HAP-1 (cell line): ENCODE data around the gene FSIP1.

ENCODE experiments used
- DNase-seq, 2 experiments: peaks; one replicate each; pipeline ENCODE4 v3.0.0-alpha.2; 2016 to 2020; ENCODE audit warnings: low spot score in 2 of 2
- H3K27me3 ChIP-seq: fragments of 250-450 bp; sonication (Bioruptor Pico); 2 replicates; pipeline ENCODE4 v1.5.1; 2020; ENCODE audit warnings: low read depth, mild to moderate bottlenecking, moderate library complexity
- H3K36me3 ChIP-seq: fragments of 250-450 bp; sonication (Bioruptor Pico); replicated peaks from 2 replicates; pipeline ENCODE4 v1.5.1; 2020; ENCODE audit warnings: mild to moderate bottlenecking
- H3K4me1 ChIP-seq: fragments of 250-450 bp; sonication (Bioruptor Pico); 2 replicates; pipeline ENCODE4 v1.5.1; 2020; ENCODE audit warnings: mild to moderate bottlenecking
- H3K4me3 ChIP-seq: fragments of 250-450 bp; sonication (Bioruptor Pico); 2 replicates; pipeline ENCODE4 v1.5.1; 2020; ENCODE audit warnings: mild to moderate bottlenecking, moderate library complexity
- H3K9me3 ChIP-seq: fragments of 250-450 bp; sonication (Bioruptor Pico); 2 replicates; pipeline ENCODE4 v1.5.1; 2020; ENCODE audit warnings: mild to moderate bottlenecking, moderate library complexity
- in situ Hi-C: fragments of 300-500 bp; cut with MboI; formaldehyde crosslinking; loops from 3 replicates; pipeline ENCODE4 v1.14.3; 2020; ENCODE audit warnings: low sequenced_read_pairs, inconsistent platforms, mixed read lengths

The FSIP1 gene

DNA sequence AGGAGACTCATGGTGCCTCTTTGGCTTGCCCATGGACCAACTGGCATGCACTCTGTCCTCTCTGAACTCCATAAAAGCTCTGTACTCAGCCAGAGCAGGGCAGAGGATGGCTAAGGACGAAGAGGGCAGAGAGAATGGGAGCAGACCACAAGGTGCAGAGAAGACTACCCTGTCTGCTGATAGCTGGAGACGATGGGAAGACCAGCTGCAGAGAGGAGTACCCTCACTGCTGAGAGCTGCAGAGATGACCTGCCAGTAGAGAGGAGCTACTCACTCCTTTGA is 136.7 kb downstream of the FSIP1 start:
- Histone ChIP-seq H3K4me1 (peaks cover 13% of the 10 kb centered on the region), H3K27me3 (no peaks in the 10 kb centered on the region), H3K36me3 (no peaks in the 10 kb centered on the region), H3K4me3 (no peak overlapping the region), H3K9me3 (no peaks in the 10 kb centered on the region)
- no peak for DNase-seq
- in situ Hi-C loops, result no loop called here

DNA sequence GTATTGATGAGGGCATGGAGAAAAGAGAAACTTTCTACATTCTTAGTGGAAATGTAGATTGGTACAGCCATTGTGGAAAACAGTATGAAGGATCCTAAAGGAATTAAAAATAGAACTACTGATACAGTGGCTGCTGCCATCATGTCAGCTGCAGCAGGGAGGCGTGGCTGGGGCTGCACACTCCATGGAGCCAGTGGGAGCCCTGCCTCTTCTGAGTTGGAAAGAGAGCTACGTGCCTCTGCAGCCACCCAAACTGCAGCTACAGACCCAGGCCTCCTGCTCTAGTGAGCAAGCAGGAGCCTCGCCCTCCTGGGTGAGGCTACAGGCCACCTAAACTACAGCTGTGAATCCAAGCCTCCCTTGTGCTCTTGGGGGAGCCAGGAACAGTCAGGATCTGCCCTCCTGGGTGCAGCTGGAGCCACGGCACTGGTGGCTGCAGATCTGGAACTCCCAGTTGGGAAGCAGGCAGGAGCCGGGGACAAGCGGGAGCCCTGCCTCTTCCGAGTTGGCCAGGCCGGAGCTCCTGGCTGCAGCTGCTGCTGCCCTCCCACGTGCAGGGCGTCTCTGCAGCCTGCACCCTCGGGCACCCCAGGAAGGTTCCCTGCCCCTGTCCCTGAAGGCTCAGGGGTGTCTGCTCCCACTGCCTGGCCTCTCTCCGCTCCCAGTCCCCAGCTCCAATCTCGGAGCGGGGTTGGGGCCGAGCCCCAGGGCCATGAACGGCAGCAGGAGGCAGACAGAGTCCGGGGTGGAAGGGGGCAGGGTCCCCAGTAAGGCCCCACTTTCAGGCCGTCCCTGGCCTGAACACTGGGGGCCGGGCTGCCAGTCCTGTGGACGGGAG is 137.3 kb downstream of the FSIP1 start:
- H3K4me1 ChIP-seq, result peaks cover 13% of the 10 kb centered on the region
- DNase-seq, result no peak

DNA sequence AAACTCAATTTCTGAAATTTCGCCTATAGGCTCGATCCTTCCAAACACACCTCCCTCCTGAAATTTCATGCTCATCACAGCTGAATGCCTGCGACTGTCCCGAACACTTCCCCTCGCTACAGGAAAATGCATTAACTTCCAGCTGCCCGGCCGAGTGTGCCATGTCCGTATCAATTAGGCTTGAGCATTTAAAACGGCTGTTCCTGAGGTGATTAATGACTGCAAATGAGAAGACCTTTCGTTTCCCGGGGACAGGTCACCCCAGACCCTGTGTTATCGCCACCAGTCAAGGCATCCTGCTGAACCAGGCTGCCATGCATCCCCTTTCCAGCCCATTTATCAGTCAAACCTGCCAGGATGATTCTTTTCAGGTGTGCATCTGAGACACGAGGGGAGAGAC is 138.5 kb downstream of the FSIP1 start:
- in situ Hi-C loops, result no loop called here
- H3K36me3 ChIP-seq, result no peaks in the 10 kb centered on the region
- H3K4me1 ChIP-seq, result peaks cover 13% of the 10 kb centered on the region
- no peaks in the 10 kb centered on the region for H3K27me3 ChIP-seq
- H3K4me3 ChIP-seq, result no peak overlapping the region
- no peaks in the 10 kb centered on the region for H3K9me3 ChIP-seq
- no peak for DNase-seq

More for the DNA sequence above, 137.3 kb downstream of the FSIP1 start:
- no peaks in the 10 kb centered on the region for H3K27me3 ChIP-seq
- no peaks in the 10 kb centered on the region for H3K9me3 ChIP-seq
- in situ Hi-C loops, result no loop called here
- H3K36me3 ChIP-seq, result no peaks in the 10 kb centered on the region
- H3K4me3 ChIP-seq, result no peak overlapping the region

DNA sequence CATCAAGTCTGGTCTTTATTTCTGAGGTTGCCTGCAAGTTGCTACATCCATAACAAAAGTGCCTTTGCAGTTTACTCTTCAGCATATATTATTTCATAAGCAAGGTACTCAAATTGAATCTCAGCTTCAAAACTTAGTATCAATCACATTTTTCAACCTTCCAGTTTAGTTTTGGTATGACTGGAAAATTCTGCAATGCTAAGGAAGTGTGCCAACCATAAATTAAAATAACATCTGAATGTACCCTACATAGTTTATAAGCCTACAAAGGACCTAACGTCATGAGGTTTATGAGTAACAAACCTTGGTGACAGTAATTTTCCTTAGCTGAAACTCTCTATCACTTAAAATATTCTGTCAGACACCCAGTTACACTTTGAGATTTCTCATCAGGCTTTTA is 138.9 kb downstream of the FSIP1 start:
- Histone ChIP-seq H3K4me1 (peaks cover 13% of the 10 kb centered on the region), H3K4me3 (no peak overlapping the region), H3K36me3 (no peaks in the 10 kb centered on the region), H3K27me3 (no peaks in the 10 kb centered on the region), H3K9me3 (no peaks in the 10 kb centered on the region)
- DNase-seq, result no peak
- in situ Hi-C loops, result no loop called here

DNA sequence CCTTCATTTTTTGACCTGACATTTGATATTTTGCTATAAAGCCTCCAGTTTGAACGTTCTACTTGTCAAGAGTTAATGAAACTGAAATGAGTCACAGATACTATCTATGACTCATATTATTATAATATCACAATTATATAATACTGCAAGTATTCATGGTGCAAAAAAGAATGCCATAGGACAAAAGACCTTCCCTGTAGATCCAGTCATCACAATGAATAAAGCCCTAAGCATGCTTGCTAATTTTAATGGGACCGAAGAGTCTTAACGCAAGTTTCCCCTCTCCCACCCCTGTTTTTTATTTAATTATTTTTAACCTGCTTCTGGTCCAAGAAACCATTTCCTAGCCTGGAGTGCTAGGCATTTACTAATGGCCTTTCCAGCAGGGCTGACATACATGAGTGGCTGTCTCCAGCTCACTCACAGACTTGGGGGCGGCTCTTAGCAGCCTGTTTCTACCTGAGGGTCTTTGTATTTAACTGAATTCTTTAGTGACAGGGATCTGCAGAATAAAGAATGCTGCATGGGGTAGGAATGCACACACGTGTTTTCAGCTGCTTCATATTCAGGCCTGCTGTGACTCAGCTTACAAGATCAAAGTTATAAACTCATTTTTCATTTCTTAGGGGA is 140.5 kb downstream of the FSIP1 start:
- Histone ChIP-seq H3K4me3 (no peak overlapping the region), H3K27me3 (no peaks in the 10 kb centered on the region), H3K9me3 (no peaks in the 10 kb centered on the region), H3K4me1 (peaks cover 13% of the 10 kb centered on the region), H3K36me3 (no peaks in the 10 kb centered on the region)
- in situ Hi-C loops, result no loop called here
- no peak for DNase-seq

DNA sequence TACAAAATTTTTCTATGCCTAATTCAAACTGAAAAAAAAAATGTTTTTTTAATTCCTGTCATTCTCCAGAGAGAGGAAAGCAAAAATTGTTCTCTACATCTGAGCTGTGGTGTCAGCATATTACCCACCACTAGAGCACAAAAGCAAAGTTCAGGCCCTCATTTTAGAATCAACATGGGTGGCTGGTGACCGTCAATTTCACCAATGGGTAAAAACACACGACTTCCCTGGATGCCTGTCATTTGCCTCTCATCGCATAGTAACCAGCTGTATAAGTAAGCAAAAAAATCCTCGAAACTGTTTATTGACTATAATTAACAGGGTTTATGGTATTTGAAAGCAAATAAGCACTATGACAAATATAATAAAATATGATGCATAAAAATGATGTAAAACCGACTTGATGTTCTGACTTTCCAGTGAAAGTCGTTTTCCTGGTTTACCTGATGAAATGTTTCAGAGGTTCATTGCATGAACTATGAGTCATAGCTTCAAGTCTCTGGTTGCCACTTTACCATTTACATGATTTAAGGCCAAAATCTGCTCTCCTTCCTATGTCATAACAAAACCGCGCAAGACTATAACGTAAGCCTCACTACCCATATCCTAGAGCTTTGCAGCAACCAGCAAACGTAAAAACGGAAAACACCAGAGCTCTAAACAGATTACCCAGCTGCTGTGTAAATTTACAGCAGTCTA is 141.3 kb downstream of the FSIP1 start:
- no peaks in the 10 kb centered on the region for H3K27me3 ChIP-seq
- H3K36me3 ChIP-seq, result no peaks in the 10 kb centered on the region
- DNase-seq, result no peak
- H3K4me1 ChIP-seq, result peaks cover 13% of the 10 kb centered on the region
- H3K9me3 ChIP-seq, result no peaks in the 10 kb centered on the region
- no peak overlapping the region for H3K4me3 ChIP-seq
- in situ Hi-C loops, result no loop called here

DNA sequence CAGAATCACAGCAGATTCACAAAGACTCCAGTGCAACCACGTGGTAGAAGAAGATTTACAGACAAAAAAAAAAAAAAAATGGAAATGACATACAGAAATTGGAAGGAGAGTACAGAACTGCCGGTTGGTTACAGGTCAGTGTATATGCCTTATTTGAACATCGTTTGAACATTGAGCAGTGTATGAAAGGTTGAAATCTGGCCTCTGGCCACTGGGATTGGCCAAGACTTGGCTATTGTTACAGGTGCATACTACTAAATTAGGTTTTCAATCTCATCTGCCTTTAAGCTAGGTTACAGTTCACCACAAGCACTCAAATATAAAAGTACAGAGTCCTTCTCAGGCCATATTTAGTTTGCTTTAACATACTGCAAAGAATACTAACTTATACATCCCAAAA is 142.0 kb downstream of the FSIP1 start:
- Histone ChIP-seq H3K4me1 (peaks cover 13% of the 10 kb centered on the region), H3K4me3 (no peak overlapping the region), H3K36me3 (no peaks in the 10 kb centered on the region), H3K9me3 (no peaks in the 10 kb centered on the region), H3K27me3 (no peaks in the 10 kb centered on the region)
- DNase-seq, result no peak
- in situ Hi-C loops, result no loop called here

DNA sequence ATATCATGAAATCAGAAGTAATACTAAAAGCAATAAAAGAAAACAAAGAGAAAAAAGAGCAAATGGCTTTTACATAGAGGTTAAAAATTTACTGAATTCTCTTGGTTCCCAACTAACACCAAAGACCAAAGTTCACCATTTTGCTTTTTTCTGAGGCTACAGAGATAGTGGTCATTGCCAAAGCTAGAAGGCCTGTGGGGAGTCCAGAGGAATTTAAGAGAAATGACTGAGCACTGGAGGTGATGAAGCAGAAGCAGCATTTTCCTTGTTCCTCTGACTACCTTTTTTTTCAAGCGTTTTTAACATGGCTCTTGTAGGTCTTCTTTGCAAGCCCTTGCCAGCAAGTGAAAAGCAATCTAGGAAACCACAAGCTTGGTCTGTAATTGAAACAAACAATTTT is 143.6 kb downstream of the FSIP1 start:
- Histone ChIP-seq H3K36me3 (no peaks in the 10 kb centered on the region), H3K27me3 (no peaks in the 10 kb centered on the region), H3K4me1 (peaks cover 13% of the 10 kb centered on the region), H3K4me3 (no peak overlapping the region), H3K9me3 (no peaks in the 10 kb centered on the region)
- no peak for DNase-seq
- in situ Hi-C loops, result no loop called here

DNA sequence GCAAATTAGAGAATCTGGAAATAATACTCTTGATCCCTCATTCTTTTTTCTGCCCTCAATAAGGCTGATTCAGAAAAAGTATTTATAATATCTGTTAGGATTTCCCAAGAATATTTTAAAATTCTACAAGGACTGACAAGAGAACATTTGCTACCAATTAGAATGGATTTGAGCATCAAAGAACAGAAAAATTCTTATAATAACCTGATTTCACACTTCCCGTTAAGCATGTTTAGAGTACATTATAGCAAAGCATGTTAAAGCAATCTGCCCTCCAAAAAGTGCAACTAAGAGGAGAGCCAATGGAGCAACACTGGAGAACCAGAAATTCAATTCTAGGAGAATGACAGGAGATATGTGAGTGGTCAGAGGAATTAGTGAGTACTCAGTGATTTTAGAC is 144.6 kb downstream of the FSIP1 start:
- no peaks in the 10 kb centered on the region for H3K36me3 ChIP-seq
- in situ Hi-C loops, result no loop called here
- no peak overlapping the region for H3K4me3 ChIP-seq
- no peak for DNase-seq
- H3K9me3 ChIP-seq, result no peaks in the 10 kb centered on the region
- H3K4me1 ChIP-seq, result peaks cover 13% of the 10 kb centered on the region
- H3K27me3 ChIP-seq, result no peaks in the 10 kb centered on the region

DNA sequence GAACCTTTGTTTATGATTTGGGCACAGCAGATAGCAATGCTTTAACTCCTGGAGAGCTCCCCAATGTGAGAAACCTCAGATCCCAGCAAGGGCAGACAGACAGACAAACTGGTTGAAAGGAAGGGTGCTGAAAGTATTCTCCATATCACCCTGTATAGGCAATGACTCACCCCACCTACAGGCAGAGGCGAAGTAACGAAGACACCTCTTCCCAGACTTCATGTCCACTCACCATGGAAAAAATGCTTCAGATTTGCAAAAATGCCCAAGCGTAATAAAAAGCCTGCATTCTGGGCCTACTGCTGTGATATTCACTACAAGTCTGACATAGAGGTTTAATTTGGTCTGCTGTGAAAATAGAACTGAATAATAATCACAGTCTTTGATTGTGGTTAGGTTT is 151.3 kb downstream of the FSIP1 start:
- no peak overlapping the region for H3K4me3 ChIP-seq
- DNase-seq, result no peak
- H3K9me3 ChIP-seq, result no peaks in the 10 kb centered on the region
- no peaks in the 10 kb centered on the region for H3K36me3 ChIP-seq
- no peaks in the 10 kb centered on the region for H3K27me3 ChIP-seq
- H3K4me1 ChIP-seq, result no peaks in the 10 kb centered on the region
- in situ Hi-C loops, result no loop called here

DNA sequence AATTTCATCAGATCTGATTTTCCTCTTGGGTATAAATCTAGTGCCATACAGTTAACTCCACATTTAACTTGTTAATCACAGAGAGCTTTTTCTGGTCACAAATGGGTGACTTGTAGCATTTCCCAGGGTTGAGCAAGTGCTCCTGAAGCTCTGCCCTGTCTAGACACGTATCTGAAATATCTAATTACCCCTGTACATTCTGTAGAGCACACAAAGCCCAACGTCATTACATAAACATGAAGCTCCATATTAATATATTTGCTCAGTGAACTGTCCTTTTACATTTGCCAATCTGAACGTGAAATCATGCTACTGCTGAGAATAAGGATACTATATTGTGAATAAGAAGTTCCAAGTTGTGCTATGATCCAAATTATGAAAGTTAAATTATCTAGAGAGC is 152.7 kb downstream of the FSIP1 start:
- DNase-seq, result no peak
- no peaks in the 10 kb centered on the region for H3K4me1 ChIP-seq
- H3K36me3 ChIP-seq, result no peaks in the 10 kb centered on the region; the same call in 1 of the 2 replicates
- in situ Hi-C loops, result no loop called here
- H3K9me3 ChIP-seq, result no peaks in the 10 kb centered on the region
- H3K27me3 ChIP-seq, result no peaks in the 10 kb centered on the region
- H3K4me3 ChIP-seq, result no peak overlapping the region

DNA sequence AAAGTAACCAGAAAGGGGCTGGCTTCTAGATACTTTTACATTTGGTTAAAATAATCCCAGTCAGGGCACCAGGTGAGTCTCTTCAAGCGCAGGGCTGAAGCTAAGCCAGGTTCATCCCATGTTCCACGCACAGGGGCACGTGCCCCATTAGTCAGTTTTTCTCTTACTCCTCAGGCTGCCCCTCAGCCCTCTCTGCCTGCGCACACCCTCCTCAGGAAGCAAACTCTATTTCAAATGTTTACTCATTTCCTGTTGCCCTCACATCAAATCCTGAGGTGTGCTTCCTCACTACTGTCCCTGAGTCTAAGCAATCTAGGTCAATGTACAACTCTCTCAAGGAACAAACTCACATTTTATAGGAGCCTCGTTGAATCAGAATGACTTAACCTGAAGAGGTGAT is 153.3 kb downstream of the FSIP1 start:
- no peaks in the 10 kb centered on the region for H3K4me1 ChIP-seq
- no peak overlapping the region for H3K4me3 ChIP-seq
- no peaks in the 10 kb centered on the region for H3K9me3 ChIP-seq
- H3K27me3 ChIP-seq, result no peaks in the 10 kb centered on the region
- in situ Hi-C loops, result no loop called here
- H3K36me3 ChIP-seq, result no peaks in the 10 kb centered on the region; the same call in 1 of the 2 replicates
- DNase-seq, result no peak

DNA sequence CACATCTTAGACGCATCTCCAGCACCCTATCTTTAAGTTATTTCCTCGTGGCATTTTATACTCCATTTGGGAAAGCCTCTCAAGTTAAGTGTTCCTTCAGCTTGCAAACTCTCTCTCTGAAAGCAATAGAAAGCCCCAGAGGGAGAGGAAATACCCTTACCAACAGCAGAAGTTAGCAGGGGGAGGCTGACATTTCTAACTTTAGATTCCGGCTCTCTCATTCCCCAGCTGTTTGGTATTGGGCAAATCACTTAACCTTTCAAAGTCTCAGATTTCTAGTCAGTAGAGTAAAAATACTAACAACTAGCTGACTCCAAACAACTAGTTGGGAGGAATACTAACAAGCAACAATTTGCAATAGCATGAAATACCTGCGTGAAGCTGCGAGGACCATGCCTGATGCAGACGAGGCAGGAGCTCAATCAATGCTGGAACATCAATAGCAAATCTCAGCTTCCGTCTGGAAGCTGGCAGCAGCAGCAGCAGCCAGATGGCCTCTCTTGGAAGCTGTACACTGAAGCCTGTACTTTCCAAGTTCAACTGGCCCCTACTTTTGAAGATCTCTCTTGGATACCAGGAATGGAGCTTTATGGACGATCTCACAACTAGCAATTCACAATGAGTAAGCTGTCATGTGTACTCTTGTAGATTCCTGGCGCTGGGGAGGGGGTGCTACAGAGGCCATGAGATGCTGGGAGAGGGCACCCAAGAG is 153.9 kb downstream of the FSIP1 start:
- DNase-seq, result no peak
- H3K36me3 ChIP-seq, result no peaks in the 10 kb centered on the region; the same call in 1 of the 2 replicates
- no peak overlapping the region for H3K4me3 ChIP-seq
- H3K27me3 ChIP-seq, result no peaks in the 10 kb centered on the region
- no peaks in the 10 kb centered on the region for H3K4me1 ChIP-seq
- no peaks in the 10 kb centered on the region for H3K9me3 ChIP-seq
- in situ Hi-C loops, result no loop called here

DNA sequence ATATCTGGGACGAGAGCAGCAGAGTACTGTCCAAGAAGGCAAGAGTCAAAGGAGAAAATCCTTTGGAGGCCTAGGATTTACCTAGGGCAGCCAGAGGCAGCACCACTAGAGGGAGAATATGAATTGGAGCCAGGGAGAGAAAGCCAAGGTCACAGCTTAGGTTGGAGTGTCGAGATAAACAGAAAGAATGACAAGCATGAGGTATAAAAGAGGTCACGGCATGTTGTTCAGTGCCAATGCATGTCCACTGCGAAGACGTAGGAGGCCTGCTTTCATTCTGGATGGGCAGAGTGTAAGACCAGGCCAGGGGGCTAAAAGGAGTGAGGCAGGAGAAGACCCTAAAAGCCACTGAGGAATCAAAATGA is 154.5 kb downstream of the FSIP1 start:
- no peak for DNase-seq
- Histone ChIP-seq H3K4me3 (no peak overlapping the region), H3K9me3 (no peaks in the 10 kb centered on the region), H3K36me3 (no peaks in the 10 kb centered on the region; the same call in 1 of the 2 replicates), H3K4me1 (no peaks in the 10 kb centered on the region), H3K27me3 (no peaks in the 10 kb centered on the region)
- in situ Hi-C loops, result no loop called here
